Measurements from ENCODE around the gene ADORA2B.

The ADORA2B gene

GRCh38 chr17:15919466-15919865 lies 25.5 kb upstream of the ADORA2B start:
- H3K79me2 ChIP-seq (ENCODE audit: insufficient read depth, low read depth): no peaks in the 10 kb centered on the region
- H3K4me1 ChIP-seq (ENCODE audit: low read depth, poor library complexity, severe bottlenecking): no peaks in the 10 kb centered on the region
- H3K27me3 ChIP-seq (ENCODE audit: insufficient read depth, low read depth): no peaks in the 10 kb centered on the region
- TF ChIP-seq CTCF (conservative IDR thresholded peaks at IDR 0.05; ENCODE audit: low read depth, low read length): no peak
- no peak overlapping the region for H3K4me3 ChIP-seq (IDR thresholded peaks at IDR 0.05; ENCODE audit: insufficient read depth, low read depth, low read length)
- H3K36me3 ChIP-seq (ENCODE audit: insufficient read depth): no peaks in the 10 kb centered on the region
- H4K20me1 ChIP-seq (ENCODE audit: insufficient read depth): no peaks in the 10 kb centered on the region
- H3K27ac ChIP-seq: no peak overlapping the region
- no peak overlapping the region for H2AFZ ChIP-seq (ENCODE audit: low read depth)
- H3K9ac ChIP-seq: no peak overlapping the region
- no peak overlapping the region for H3K4me2 ChIP-seq

- Histone ChIP-seq H3K27me3 (ENCODE audit: insufficient read depth, low read depth) (no peaks in the 10 kb centered on the region), H3K27ac (no peak overlapping the region), H3K4me3 (IDR thresholded peaks at IDR 0.05; ENCODE audit: insufficient read depth, low read depth, low read length) (no peak overlapping the region), H3K4me1 (ENCODE audit: low read depth, poor library complexity, severe bottlenecking) (no peaks in the 10 kb centered on the region), H2AFZ (ENCODE audit: low read depth) (no peak overlapping the region), H3K9ac (no peak overlapping the region), H3K79me2 (ENCODE audit: insufficient read depth, low read depth) (no peaks in the 10 kb centered on the region), H3K4me2 (no peak overlapping the region), H4K20me1 (ENCODE audit: insufficient read depth) (no peaks in the 10 kb centered on the region), H3K36me3 (ENCODE audit: insufficient read depth) (no peaks in the 10 kb centered on the region)
- TF ChIP-seq CTCF (conservative IDR thresholded peaks at IDR 0.05; ENCODE audit: low read depth, low read length): no peak
These were observed 24.1 kb upstream of the ADORA2B start for GRCh38 chr17:15920758-15921239.

- TF ChIP-seq CTCF (conservative IDR thresholded peaks at IDR 0.05; ENCODE audit: low read depth, low read length): no peak
- Histone ChIP-seq H3K36me3 (ENCODE audit: insufficient read depth) (no peaks in the 10 kb centered on the region), H2AFZ (ENCODE audit: low read depth) (no peak overlapping the region), H3K27ac (no peak overlapping the region), H3K4me1 (ENCODE audit: low read depth, poor library complexity, severe bottlenecking) (no peaks in the 10 kb centered on the region), H3K4me3 (IDR thresholded peaks at IDR 0.05; ENCODE audit: insufficient read depth, low read depth, low read length) (no peak overlapping the region), H3K4me2 (no peak overlapping the region), H4K20me1 (ENCODE audit: insufficient read depth) (no peaks in the 10 kb centered on the region), H3K79me2 (ENCODE audit: insufficient read depth, low read depth) (no peaks in the 10 kb centered on the region), H3K27me3 (ENCODE audit: insufficient read depth, low read depth) (no peaks in the 10 kb centered on the region), H3K9ac (no peak overlapping the region)
These were observed 23.3 kb upstream of the ADORA2B start for GRCh38 chr17:15921640-15922039.

GRCh38 chr17:15922586-15922985 lies 22.3 kb upstream of the ADORA2B start:
- Histone ChIP-seq H3K79me2 (ENCODE audit: insufficient read depth, low read depth) (no peaks in the 10 kb centered on the region), H3K27me3 (ENCODE audit: insufficient read depth, low read depth) (no peaks in the 10 kb centered on the region), H3K27ac (no peak overlapping the region), H3K4me2 (no peak overlapping the region), H4K20me1 (ENCODE audit: insufficient read depth) (no peaks in the 10 kb centered on the region), H3K4me1 (ENCODE audit: low read depth, poor library complexity, severe bottlenecking) (no peaks in the 10 kb centered on the region), H2AFZ (ENCODE audit: low read depth) (no peak overlapping the region), H3K4me3 (IDR thresholded peaks at IDR 0.05; ENCODE audit: insufficient read depth, low read depth, low read length) (no peak overlapping the region), H3K36me3 (ENCODE audit: insufficient read depth) (no peaks in the 10 kb centered on the region), H3K9ac (no peak overlapping the region)
- TF ChIP-seq CTCF (conservative IDR thresholded peaks at IDR 0.05; ENCODE audit: low read depth, low read length): no peak
